IPS-NIHi11 (cell line): ENCODE data around the gene NBAS.

Experiments used
- DNase-seq: peaks from one replicate; pipeline ENCODE4 v3.0.0; 2012; ENCODE audit warnings: mixed read lengths, low spot score

Gene NBAS

GRCh38 chr2:15560988-15561573 is at the start of gene NBAS:
NBAS (minus strand) TSS chr2:15561334; CDS start chr2:15561304, 30 bp downstream.
- DNase-seq = peak; percentile 87

GRCh38 chr2:15610430-15610952 is 49.4 kb upstream of the NBAS start:
- DNase-seq = no peak

- DNase-seq = no peak
These were observed 48.4 kb upstream of the NBAS start for GRCh38 chr2:15609341-15610042.

GRCh38 chr2:15608392-15608761 is 47.2 kb upstream of the NBAS start:
- no peak for DNase-seq

- no peak for DNase-seq
These were observed 46.7 kb upstream of the NBAS start for GRCh38 chr2:15607709-15608391.

- no peak for DNase-seq
These were observed 45.6 kb upstream of the NBAS start for GRCh38 chr2:15606481-15607441.

- DNase-seq = no peak
These were observed 44.6 kb upstream of the NBAS start for GRCh38 chr2:15605721-15606120.

GRCh38 chr2:15603948-15604347 is 42.8 kb upstream of the NBAS start:
- DNase-seq = no peak

- DNase-seq = no peak
These were observed 42.1 kb upstream of the NBAS start for GRCh38 chr2:15603044-15603765.

GRCh38 chr2:15602393-15602792 is 41.3 kb upstream of the NBAS start:
- DNase-seq = no peak

- no peak for DNase-seq
These were observed 40.5 kb upstream of the NBAS start for GRCh38 chr2:15601681-15602080.

- DNase-seq = no peak
These were observed 38.9 kb upstream of the NBAS start for GRCh38 chr2:15599994-15600393.

GRCh38 chr2:15596968-15597367 is 35.8 kb upstream of the NBAS start:
- no peak for DNase-seq

GRCh38 chr2:15596350-15596749 is 35.2 kb upstream of the NBAS start:
- no peak for DNase-seq

GRCh38 chr2:15595936-15596335 is 34.8 kb upstream of the NBAS start:
- DNase-seq = no peak

GRCh38 chr2:15595342-15595905 is 34.3 kb upstream of the NBAS start:
- DNase-seq = no peak

GRCh38 chr2:15594291-15595256 is 33.4 kb upstream of the NBAS start:
- DNase-seq = no peak

GRCh38 chr2:15593327-15593705 is 32.2 kb upstream of the NBAS start:
- no peak for DNase-seq

GRCh38 chr2:15591692-15592463 is 30.7 kb upstream of the NBAS start, which contains the start of gene DDX1:
DDX1 (plus strand) TSS chr2:15591868; CDS start chr2:15591934, 66 bp downstream.
- DNase-seq = peak; percentile 88
